NCI-H2196 treated with DMSO at 0.1 percent for 48 hours (cell line): Measurements from ENCODE around the gene DAPK2.

Experiments used
- DNase-seq: peaks from one replicate; lab custom pipeline; 2025; ENCODE audit not compliant: unreplicated experiment; lab: John Stamatoyannopoulos, UW

DAPK2 gene

DNA sequence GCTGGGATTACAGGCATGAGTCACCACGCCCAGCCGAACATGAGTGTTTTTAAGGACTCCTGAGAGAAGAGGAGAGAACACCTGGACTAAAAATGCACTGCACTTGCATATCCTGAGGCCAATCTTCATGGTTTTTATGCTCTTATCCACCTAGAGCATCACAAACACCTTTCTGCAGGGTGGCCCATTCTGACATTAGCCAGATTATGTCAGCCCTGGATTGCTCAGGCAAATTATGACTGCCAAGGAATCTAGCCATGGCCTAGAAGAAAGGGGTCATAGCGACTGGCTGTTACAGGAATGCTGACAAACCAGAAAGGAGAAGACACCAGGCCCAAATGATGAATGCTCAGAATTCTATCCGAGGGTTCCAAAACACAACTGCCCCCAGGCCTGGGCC, 171.7 kb downstream of the DAPK2 start:
- DNase-seq = no peak

- DNase-seq = no peak
Measured at GRCh38 chr15:63872759-63873510, 173.3 kb downstream of the DAPK2 start.

DNA sequence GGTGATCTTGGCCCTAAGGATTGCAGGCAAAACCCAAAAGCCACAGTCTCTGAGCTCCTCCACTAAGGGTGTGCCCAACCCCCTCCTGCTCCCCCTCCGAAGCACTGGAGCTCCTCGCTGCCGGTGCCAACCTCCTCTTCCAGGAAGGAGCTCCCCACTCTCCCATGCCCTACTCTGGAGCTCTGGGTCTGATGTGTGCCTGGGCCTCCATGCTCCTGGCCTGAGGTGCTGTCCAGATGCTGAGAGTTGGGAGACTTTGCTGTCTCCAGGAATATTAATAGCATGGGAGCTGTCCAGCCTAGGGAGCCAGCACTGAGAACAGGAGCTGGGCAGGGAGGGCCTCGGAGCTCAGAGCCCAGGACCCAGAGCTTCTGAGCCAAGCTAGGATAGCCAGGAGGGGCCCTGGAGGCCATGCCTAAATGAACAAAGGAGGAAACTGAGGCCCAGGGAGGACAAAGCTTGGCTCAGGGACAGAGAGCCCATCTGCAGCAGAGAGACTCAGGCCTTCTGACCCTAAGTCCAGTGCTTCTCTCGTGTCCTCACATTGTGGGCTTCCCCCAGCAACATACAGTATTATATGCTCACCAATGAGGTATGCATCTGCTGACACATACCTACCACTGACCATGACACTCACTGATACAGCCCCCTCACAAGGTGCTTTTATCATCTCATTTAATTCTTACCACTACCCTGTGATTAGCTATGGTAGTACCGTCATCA, 175.6 kb downstream of the DAPK2 start:
- no peak for DNase-seq

DNA sequence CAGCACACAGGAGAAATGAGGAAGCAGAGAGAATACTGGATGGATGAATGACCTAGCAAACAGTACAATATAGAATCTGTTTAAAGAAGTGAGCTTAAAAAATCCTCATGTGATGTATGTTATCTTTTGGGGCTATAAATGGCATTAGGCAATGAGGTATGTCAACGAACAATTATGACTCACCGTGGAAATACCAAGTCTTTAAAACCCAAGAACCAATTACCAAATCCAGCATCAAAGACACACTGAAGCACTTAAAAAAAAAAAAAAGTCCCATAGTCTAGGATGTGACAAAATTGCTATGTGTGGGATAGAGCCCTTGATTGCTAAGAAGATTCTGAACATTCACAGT, 176.3 kb downstream of the DAPK2 start:
- no peak for DNase-seq

DNA sequence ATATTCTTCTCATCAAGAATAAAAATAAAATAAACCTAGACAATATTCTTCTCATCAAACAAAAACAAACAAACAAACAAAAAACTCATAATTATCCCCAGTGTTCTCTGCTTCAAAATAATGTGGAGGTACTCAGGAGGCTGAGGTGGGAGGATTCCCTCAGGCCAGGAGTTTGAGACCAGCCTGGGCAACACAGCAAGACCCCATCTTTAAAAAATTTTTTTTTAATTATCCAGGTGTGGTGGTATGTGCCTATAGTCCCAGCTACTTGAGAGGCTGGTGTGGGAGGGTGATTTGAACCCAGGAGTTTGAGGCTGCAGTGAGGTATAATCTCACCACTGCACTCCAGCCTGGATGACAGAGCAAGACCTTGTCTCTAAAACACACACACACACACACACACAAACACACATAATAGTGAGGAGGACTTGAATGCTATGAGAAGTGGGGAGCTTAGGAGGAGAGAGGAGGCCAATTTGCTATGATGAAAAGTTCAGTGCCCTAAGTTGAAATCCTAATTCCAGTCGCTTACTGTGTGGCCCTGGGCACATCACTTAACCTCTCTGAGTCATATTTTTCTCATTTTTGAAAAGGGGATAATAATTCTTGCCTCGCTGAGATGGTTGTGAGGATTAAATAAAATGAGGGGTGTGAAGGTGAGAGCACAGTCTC, 176.8 kb downstream of the DAPK2 start:
- no peak for DNase-seq

DNA sequence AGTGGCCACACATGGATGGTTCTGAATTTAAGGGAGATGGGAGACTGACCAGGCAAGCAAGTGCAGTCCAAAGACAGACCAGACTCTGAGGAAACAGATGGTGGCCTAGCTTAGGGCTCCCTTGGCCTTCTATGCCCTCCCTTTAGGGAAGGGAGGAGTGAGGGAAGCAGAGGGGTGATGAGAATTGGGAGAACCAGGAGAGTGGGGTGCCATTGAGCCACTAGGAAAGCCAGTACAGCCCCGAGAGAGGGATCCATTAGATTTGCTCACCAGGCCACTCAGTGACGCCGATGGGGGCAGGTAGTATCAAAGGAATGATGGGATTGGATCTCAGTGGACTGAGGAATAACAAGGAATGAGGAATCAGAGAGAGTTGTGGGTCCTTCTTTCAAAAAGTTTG, 182.1 kb downstream of the DAPK2 start:
- no peak for DNase-seq

- no peak for DNase-seq
Measured at GRCh38 chr15:63861946-63862517, 184.3 kb downstream of the DAPK2 start.

DNA sequence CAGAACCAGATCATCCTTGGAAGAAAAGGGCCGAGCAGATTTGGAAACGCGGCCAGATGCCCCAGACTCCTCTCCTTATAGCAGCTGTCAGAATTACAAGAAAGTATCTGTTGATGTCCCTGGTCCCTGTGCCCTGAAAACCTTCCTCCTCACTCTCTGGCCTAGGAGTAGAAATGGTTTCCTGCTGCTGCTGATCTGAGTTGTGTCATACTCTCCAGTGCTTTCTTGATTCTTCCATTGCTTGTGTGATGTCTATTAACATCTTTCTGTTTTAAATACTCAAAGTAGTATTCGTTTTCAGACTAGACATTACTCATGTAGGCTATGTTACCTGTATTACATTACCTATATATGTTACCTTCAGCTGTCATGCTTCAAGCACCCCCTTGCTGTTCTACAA, 185.7 kb downstream of the DAPK2 start:
- DNase-seq = no peak

DNA sequence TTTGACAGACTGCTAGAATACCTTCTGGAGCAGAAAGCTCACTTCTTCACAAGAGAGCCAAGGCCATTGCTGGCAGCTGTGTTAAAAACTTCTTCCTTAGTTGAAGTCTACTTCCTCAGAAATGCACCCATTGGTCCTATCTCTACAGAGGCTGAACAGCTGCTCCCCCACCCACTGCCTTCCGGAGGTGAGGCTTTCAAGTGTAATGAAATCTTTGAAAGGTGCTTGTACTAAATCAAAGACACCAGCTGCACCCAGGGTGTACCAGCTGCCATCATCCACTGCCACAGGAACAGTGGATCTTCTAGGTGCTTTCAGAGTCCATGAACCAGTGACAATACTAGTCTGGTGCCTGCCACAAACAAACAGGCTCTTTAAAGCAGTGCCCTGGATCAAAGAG, 186.1 kb downstream of the DAPK2 start:
- DNase-seq = no peak

- DNase-seq = no peak
Measured at GRCh38 chr15:63858881-63859280, 187.4 kb downstream of the DAPK2 start.

DNA sequence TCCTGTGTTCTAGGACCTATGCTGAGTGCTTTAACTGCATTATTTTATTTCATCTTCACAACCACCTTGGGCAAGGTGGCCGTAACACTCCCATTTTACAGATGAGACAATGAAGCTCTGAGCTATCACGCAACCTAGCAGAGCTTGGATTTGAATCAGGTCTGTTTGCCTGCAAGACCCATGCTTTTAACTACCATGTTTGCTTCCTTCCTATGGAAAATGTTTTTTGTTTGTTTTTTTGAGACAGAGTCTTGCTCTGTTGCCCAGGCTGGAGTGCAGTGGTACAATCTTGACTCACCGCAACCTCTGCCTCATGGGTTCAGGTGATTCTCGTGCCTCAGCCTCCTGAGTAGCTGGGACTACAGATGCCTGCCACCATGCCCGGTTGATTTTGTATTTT, 187.8 kb downstream of the DAPK2 start:
- no peak for DNase-seq

DNA sequence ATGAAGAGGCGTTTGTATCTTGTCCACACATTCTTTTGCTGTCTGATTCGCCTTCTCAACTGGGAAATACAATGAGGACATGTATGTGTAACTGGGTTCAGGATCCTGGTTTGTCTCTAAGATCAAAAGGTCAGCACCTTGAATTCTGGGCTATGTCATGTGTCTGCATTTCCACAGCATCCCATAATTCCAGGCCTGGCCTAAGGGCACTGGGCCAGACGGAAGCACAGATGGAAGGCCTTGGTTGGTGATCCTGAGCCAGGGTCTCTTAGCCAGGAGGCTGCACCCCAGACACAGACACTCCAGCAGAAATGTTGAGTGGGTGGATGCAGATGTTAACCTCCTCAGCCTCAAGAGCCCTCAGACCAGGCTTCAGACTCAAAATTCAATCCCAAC, 188.8 kb downstream of the DAPK2 start:
- DNase-seq = no peak
